ENCODE measurements around the gene TMOD4. TPM values are rescaled to one million over a fixed set of nuclear protein-coding genes. Genes with fewer than 3 reads are reported as not detected.

The TMOD4 gene
- total and polyA plus RNA-seq, 2 of the 13 experiments (the other 11 are each of a cell fraction or from before 2014, with no cell fraction given) = 0.66 TPM; not detected in 1

DNA sequence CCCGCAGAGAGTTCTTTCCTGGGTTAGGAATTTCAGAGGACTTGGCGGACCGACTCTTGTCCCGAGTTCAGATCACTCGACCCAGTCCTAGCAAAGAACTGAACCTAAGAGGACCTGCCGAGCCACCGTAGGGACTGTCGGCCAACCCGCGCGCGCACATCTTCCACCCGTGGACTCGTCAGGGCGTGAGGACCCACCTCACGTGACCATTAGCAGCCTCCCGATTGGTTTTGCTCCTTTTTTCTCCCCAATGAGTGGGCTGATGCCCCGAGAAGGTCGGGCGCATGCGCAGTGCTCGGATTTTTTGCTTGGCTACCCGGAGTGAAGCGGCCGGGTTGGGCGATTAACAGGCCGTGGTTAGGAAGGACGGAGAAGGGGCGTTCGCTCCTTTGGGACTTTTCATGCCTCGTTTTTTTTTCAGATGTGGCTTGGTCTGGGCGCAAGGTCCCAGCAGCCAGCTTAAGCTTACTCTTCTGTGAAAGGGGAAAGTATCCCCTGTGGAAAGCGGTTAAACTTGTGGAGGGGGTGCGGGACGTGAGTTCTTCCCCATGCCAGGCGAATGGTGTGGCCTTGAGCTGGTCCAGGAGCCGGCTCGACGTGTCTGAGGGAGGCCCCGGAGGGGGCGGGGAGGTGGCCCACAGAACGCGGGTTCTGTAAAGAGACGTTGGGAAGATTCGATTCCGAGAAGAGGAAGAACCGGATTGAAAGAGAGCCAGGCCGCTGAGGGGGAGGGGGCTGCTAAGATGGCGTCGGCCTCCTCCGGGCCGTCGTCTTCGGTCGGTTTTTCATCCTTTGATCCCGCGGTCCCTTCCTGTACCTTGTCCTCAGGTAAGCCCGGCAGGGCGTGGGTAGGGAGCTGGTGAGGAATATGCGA is 22.7 kb upstream of the TMOD4 start, which contains the start of gene PIP5K1A (continued):
- TF ChIP-seq, protein P1, sequence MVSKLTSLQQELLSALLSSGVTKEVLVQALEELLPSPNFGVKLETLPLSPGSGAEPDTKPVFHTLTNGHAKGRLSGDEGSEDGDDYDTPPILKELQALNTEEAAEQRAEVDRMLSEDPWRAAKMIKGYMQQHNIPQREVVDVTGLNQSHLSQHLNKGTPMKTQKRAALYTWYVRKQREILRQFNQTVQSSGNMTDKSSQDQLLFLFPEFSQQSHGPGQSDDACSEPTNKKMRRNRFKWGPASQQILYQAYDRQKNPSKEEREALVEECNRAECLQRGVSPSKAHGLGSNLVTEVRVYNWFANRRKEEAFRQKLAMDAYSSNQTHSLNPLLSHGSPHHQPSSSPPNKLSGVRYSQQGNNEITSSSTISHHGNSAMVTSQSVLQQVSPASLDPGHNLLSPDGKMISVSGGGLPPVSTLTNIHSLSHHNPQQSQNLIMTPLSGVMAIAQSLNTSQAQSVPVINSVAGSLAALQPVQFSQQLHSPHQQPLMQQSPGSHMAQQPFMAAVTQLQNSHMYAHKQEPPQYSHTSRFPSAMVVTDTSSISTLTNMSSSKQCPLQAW (CRISPR knock-in tag; IDR thresholded peaks at IDR 0.05) = 0 out of 2 replicates have a peak, but pooled peaks have one; percentile 9
- TF ChIP-seq NONO (IDR thresholded peaks at IDR 0.05) = no peak
- peak; percentile 67 for TF ChIP-seq NONO (CRISPR knock-in tag; conservative IDR thresholded peaks at IDR 0.05)
- peak; percentile 28; the same call in 1 of the 2 replicates for TF ChIP-seq MIER2 (CRISPR knock-in tag; IDR thresholded peaks at IDR 0.05)
- peak; percentile 67 for TF ChIP-seq MED1 (CRISPR knock-in tag; IDR thresholded peaks at IDR 0.05)
- TF ChIP-seq PRMT3 (CRISPR knock-in tag; IDR thresholded peaks at IDR 0.05; ENCODE audit: borderline replicate concordance, low read depth) = no peak
- TF ChIP-seq DMAP1 (CRISPR knock-in tag; IDR thresholded peaks at IDR 0.05) = peak; percentile 53; the same call in 1 of the 2 replicates
- TF ChIP-seq MED13 (CRISPR knock-in tag; IDR thresholded peaks at IDR 0.05) = peak; percentile 15; the same call in 1 of the 2 replicates
- TF ChIP-seq ZNF772 (CRISPR knock-in tag; IDR thresholded peaks at IDR 0.05) = peak; percentile 18; the same call in 1 of the 2 replicates
- TF ChIP-seq PHF21A (CRISPR knock-in tag; IDR thresholded peaks at IDR 0.05) = peak; percentile 16; the same call in 1 of the 2 replicates
- no peak for TF ChIP-seq GPN1 (CRISPR knock-in tag; IDR thresholded peaks at IDR 0.05; ENCODE audit: borderline replicate concordance)
- peak; percentile 21 for TF ChIP-seq ZNF777 (CRISPR knock-in tag; IDR thresholded peaks at IDR 0.05)
- TF ChIP-seq, protein P2, sequence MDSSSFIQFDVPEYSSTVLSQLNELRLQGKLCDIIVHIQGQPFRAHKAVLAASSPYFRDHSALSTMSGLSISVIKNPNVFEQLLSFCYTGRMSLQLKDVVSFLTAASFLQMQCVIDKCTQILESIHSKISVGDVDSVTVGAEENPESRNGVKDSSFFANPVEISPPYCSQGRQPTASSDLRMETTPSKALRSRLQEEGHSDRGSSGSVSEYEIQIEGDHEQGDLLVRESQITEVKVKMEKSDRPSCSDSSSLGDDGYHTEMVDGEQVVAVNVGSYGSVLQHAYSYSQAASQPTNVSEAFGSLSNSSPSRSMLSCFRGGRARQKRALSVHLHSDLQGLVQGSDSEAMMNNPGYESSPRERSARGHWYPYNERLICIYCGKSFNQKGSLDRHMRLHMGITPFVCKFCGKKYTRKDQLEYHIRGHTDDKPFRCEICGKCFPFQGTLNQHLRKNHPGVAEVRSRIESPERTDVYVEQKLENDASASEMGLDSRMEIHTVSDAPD (CRISPR knock-in tag; IDR thresholded peaks at IDR 0.05) = no peak
- TF ChIP-seq GATAD2A (CRISPR knock-in tag; IDR thresholded peaks at IDR 0.05) = peak; percentile 96
- TF ChIP-seq TBL1XR1 (IDR thresholded peaks at IDR 0.05; ENCODE audit: borderline replicate concordance, low read length, partially characterized antibody) = peak; percentile 33
- TF ChIP-seq ZFX (CRISPR knock-in tag; IDR thresholded peaks at IDR 0.05; ENCODE audit: low read depth) = peak; percentile 88
- TF ChIP-seq SMAD3 (CRISPR knock-in tag; IDR thresholded peaks at IDR 0.05) = peak; percentile 44
- TF ChIP-seq ZNF563 (CRISPR knock-in tag; IDR thresholded peaks at IDR 0.05) = 0 out of 2 replicates have a peak, but pooled peaks have one; percentile 53
- TF ChIP-seq KDM5A (IDR thresholded peaks at IDR 0.05; ENCODE audit: borderline replicate concordance, low read length) = peak; percentile 80
- TF ChIP-seq TOE1 (CRISPR knock-in tag; IDR thresholded peaks at IDR 0.05) = 0 out of 2 replicates have a peak, but pooled peaks have one; percentile 24
- TF ChIP-seq, protein P3, sequence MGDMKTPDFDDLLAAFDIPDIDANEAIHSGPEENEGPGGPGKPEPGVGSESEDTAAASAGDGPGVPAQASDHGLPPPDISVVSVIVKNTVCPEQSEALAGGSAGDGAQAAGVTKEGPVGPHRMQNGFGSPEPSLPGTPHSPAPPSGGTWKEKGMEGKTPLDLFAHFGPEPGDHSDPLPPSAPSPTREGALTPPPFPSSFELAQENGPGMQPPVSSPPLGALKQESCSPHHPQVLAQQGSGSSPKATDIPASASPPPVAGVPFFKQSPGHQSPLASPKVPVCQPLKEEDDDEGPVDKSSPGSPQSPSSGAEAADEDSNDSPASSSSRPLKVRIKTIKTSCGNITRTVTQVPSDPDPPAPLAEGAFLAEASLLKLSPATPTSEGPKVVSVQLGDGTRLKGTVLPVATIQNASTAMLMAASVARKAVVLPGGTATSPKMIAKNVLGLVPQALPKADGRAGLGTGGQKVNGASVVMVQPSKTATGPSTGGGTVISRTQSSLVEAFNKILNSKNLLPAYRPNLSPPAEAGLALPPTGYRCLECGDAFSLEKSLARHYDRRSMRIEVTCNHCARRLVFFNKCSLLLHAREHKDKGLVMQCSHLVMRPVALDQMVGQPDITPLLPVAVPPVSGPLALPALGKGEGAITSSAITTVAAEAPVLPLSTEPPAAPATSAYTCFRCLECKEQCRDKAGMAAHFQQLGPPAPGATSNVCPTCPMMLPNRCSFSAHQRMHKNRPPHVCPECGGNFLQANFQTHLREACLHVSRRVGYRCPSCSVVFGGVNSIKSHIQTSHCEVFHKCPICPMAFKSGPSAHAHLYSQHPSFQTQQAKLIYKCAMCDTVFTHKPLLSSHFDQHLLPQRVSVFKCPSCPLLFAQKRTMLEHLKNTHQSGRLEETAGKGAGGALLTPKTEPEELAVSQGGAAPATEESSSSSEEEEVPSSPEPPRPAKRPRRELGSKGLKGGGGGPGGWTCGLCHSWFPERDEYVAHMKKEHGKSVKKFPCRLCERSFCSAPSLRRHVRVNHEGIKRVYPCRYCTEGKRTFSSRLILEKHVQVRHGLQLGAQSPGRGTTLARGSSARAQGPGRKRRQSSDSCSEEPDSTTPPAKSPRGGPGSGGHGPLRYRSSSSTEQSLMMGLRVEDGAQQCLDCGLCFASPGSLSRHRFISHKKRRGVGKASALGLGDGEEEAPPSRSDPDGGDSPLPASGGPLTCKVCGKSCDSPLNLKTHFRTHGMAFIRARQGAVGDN (CRISPR knock-in tag; IDR thresholded peaks at IDR 0.05) = peak; percentile 82
- no peak for TF ChIP-seq TCF12 (IDR thresholded peaks at IDR 0.05)
- TF ChIP-seq TCF12 (CRISPR knock-in tag; IDR thresholded peaks at IDR 0.05) = peak; percentile 37; the same call in 1 of the 2 replicates
- TF ChIP-seq ARNTL (CRISPR knock-in tag; IDR thresholded peaks at IDR 0.05) = 0 out of 2 replicates have a peak, but pooled peaks have one; percentile 17

Data from HepG2 (cell line).